HG03439 (cell line): ENCODE results near the gene HNRNPA1.
A peak's percentile ranks its signal among the peaks of the same experiment; 100 is the strongest.
"Not testable (repeated sequence)": the region's sequence is repeated elsewhere in the genome, so short reads cannot be mapped to it uniquely, and the experiment has no call there.

Source experiments
- ATAC-seq: cut with Tn5 transposase; IDR thresholded peaks from one replicate; pipeline ENCODE4 v1.9.1; 2021; ENCODE audit warnings: mild to moderate bottlenecking, moderate library complexity; ENCODE audit not compliant: unreplicated experiment

Gene HNRNPA1

DNA sequence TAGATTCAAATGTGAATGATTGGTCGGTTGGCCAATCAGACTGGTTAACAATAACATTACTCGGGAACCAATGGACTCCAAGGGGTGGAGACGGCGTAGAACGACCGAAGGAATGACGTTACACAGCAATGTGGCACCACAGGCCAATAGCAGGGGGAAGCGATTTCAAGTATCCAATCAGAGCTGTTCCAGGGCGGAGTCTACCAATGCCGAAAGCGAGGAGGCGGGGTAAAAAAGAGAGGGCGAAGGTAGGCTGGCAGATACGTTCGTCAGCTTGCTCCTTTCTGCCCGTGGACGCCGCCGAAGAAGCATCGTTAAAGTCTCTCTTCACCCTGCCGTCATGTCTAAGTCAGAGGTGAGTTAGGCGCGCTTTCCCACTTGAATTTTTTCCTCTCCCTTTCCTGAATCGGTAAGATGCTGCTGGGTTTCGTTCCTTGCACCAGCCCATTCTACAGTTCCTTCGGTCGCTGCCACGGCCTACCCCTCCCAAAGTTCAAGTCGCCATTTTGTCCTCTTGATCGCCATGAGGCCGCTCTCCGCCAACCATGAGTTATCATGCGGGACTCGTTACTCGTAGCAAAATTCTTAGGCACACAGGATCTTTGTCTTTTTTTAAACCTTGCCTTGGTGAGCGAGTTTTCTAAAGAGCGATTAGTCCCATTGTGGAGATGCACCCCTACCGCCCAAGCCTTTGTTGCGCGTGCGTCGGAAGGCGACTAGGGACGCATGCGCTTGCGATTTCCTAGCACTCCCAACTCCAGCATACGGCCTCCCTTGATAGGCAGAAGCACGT, at the start of gene HNRNPA1:
TSS of gene HNRNPA1 (plus strand) at position 259 of the 793 bp plus-strand sequence. CDS start at position 341, 82 bp downstream.
- peak; percentile 89 for ATAC-seq

- ATAC-seq: not testable (repeated sequence)
These were observed 49.3 kb upstream of the HNRNPA1 start for GRCh38 chr12:54231269-54231668.

DNA sequence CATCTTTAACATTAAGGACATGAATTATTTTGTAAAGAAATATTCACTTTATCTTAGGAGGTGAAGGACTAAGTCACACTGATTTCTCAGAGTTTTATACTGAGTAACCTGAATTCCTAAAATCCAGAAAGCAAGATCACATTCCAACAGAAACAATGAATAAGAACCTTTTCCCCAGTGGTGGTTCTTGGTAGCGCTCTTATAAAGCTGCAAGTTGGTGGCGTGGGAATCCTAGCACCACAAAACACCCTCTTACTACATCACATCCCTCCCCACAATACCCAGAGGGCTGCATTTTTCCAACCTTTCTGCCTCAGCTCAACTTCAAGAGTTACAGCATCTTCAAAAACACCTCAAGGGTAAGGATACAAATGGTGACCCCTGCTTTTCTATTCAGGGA, 47.7 kb upstream of the HNRNPA1 start:
- no peak for ATAC-seq

- ATAC-seq: no peak
These were observed 42.0 kb upstream of the HNRNPA1 start for GRCh38 chr12:54238531-54238930.

- no peak for ATAC-seq
These were observed 40.9 kb upstream of the HNRNPA1 start for GRCh38 chr12:54239620-54240019.

DNA sequence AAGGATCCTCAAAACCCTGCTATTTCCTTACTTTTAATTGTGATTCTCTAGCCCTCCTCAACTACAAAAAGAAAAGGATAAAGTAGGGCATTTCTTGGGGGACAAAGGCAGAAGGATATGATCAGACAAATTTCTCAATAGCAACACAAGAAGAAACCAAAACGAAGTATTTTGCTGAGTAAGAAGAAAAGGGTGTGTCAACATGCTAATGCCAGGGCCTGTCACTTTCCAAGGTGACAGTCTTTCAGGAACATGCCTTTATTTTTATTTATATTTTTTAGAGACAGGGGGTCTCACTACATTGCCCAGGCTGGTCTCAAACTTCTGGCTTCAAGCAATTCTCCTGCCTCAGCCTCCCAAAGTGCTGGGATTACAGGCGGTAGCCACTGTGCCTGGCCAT, 40.4 kb upstream of the HNRNPA1 start:
- ATAC-seq: no peak

- ATAC-seq: no peak
These were observed 39.4 kb upstream of the HNRNPA1 start for GRCh38 chr12:54240971-54241588.

DNA sequence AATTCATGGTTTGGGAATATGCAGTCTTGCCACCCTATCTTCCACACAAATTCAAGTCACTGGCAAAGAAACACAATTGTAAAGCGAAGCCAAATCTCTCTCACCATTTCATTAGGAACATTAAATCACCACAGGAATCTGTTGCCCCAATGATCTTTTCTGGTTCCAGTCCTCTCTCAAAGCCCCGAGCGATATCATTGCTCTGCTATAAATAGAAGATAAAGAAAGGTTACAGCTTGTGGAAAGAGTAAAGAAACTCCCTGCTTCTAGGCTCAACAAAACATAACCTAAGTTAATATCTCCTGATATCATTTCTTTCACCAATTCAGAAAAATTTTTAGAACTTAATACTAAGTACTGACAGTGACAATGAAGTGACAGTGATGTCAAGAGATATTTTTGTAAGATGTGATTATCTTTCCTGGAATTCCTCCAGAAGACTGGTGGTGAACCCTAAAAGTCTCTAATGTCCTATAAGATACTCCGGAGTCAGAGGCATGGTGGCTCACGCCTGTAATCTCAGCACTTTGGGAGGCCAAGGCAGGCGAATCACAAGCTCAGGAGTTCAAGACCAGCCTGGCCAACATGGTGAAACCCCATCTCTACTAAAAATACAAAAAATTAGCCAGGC, 34.4 kb upstream of the HNRNPA1 start:
- ATAC-seq: no peak

DNA sequence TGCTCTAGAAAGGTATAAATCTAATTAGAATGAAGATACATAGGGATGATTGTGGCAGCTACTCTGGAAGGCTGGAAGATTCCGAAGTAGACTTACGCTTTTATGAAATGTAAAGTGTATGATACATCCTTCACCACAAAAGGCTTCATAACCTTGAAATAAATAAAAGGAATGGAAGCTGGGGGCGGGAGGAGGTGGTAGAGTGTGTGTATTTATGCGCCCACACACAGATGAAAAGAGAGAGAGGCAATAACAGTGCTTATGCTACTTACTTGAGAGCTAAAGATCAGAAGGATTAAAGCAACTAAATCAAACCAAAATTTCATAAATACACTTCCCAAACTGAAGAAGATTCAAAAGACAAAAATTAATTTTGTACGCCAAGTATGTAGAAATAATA, 31.0 kb upstream of the HNRNPA1 start:
- ATAC-seq: no peak

GRCh38 chr12:54251667-54252284, 28.8 kb upstream of the HNRNPA1 start:
- no peak for ATAC-seq

DNA sequence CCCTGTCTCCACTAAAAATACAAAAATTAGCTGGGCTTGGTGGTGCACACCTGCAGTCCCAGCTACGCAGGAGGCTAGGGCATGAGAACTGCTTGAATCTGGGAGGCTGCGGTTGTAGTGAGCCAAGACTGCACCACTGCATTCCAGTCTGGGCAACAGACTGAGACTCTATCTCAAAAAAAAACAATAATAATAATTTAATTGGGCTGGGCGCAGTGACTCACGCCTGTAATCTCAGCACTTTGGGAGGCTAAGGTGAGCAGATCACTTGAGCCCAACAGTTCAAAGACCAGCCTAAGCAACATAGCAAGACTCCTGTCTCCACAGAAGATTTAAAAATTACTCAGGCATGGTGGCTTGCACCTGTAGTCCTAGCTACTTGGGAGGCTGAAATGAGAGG, 27.3 kb upstream of the HNRNPA1 start:
- no peak for ATAC-seq

GRCh38 chr12:54257332-54257731, 23.2 kb upstream of the HNRNPA1 start:
- no peak for ATAC-seq

DNA sequence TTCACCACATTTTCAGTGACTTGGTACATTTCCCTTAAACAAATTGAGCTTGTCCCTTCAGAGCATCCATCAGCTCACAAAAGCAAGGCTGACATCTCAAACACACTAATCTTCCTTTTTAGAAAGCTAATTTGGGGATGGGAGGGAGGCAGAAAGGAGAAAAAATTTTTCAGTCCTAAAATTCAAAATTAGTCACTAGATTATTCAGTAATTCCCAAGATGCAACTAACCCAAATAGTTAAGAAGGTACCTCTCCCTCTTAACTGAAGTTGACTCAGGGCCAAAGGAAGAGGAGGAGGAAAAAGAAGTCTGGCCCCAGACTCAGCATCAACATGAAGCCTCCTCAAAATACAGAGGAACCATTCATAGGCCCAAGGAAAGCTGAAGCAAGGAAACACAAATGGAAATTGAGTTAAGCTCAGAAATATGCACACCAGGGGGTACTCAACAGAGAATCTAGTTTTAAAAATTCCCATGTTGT, 22.3 kb upstream of the HNRNPA1 start:
- no peak for ATAC-seq

- no peak for ATAC-seq
These were observed 21.1 kb upstream of the HNRNPA1 start for GRCh38 chr12:54259194-54260011.

DNA sequence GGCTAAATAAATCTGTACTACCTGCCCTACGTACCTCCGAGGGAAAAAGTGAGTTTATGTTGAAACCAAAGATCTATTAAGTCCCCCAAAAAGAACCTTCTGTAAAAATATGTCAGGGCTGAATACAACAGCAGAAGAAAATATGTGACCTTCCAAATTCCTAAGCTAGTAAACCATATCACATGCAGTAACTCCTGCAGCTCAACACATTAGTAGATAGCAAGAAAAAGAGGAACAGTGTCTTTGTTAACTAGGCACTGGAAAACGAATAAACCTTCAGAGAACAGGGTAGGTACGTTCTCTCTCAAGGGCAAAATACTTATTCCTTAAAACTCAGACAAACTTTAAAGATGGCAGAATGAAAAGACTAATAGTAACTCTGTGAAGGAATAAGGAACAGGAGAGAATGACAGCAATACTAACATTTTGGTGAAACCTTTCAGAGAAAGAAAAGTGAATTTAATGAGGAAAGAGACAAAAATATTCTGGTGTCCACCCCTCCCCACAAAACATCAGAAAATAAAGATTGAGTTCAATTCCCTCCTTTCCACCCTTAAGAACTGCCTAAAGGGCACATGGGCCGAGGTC, 18.6 kb upstream of the HNRNPA1 start:
- no peak for ATAC-seq

- no peak for ATAC-seq
These were observed 18.1 kb upstream of the HNRNPA1 start for GRCh38 chr12:54262403-54262925.

GRCh38 chr12:54265364-54265812, 15.1 kb upstream of the HNRNPA1 start:
- no peak for ATAC-seq

DNA sequence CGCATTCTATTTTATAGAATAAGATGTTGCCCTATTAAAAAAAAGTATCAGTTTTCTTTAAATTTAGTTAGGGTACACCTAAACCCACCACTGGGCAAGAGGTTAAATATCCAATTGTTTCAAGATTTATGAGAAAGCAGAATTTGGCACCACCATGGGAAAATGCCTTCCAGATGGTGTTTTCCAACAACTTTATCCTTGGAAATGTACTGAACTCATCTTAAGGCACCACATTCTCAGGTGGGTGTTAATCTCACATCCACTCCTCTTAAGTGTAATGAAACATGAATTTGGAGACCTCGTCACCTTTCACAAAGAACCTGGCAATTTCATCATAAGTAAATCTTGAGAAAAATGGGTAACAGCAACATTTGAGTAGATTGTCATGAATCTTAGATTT, 13.7 kb upstream of the HNRNPA1 start:
- no peak for ATAC-seq

- ATAC-seq: no peak
These were observed 10.2 kb upstream of the HNRNPA1 start for GRCh38 chr12:54270345-54270744.

DNA sequence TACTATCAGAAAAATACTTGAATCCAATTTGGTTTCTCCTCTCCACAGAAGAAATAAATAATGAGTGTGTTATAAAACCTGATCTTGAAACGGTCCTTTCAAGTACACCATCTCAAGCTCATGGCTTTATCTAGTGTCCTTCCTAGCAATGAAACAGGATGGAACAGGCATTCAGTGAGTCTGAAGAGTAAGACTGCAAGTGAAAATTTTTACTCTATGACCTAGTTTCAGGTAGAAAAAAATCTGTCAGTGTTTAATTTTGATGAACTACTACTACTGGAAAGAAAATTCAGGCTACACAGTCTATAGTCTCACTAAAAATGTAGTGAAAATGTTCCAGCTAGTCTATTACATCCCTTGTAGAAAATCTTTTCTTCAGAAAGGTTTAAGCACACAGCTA, 8.3 kb upstream of the HNRNPA1 start:
- no peak for ATAC-seq
